Globus pallidus (tissue), 1 donor: Measurements from ENCODE around the gene ABCC2.
"Not testable (repeated sequence)": the region's sequence is repeated elsewhere in the genome, so short reads cannot be mapped to it uniquely, and the experiment has no call there.

Source experiments
- DNase-seq: peaks from one replicate; pipeline ENCODE4 v3.0.0-alpha.2; 2015; ENCODE audit warnings: low spot score

Gene ABCC2

DNA sequence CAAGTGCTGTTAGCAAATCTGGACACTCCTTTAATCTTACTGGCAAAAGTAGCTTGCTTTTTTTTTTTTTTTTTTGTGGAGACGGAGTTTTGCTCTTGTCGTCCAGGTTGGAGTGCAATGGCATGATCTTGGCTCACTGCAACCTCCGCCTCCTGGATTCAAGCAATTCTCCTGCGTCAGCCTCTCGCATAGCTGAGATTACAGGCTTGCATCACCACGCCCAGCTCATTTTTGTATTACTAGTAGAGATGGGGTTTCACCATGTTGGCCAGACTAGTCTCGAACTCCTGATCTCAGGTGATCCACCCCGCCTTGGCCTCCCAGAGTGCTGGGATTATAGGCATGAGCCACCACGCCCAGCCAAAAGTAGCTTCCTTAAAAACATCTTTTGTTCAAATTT, 112.6 kb downstream of the ABCC2 start:
- not testable (repeated sequence) for DNase-seq

GRCh38 chr10:99895867-99896266, 113.4 kb downstream of the ABCC2 start:
- DNase-seq = no peak
